Stimulated activated CD4-positive, alpha-beta T cell treated with anti-CD3 and anti-CD28 coated beads, TNF-alpha, amount 100 ng/mL, for 48 hours (primary cell): ENCODE measurements around the gene SORCS2.
"Not testable (repeated sequence)": the region's sequence is repeated elsewhere in the genome, so short reads cannot be mapped to it uniquely, and the experiment has no call there.

ENCODE experiments used
- DNase-seq, 3 donors: peaks; one replicate each; pipeline ENCODE4 v3.0.0-alpha.2; 2020; ENCODE audit warnings: low read depth in 3 of 3

SORCS2 gene

GRCh38 chr4:7547368-7548040 is 355.2 kb downstream of the SORCS2 start:
- DNase-seq = no peak

- no peak for DNase-seq
These were observed 357.5 kb downstream of the SORCS2 start for GRCh38 chr4:7549866-7550265.

GRCh38 chr4:7552466-7552865 is 360.1 kb downstream of the SORCS2 start:
- DNase-seq = no peak

- DNase-seq = no peak
These were observed 360.9 kb downstream of the SORCS2 start for GRCh38 chr4:7553280-7553679.

GRCh38 chr4:7554905-7555304 is 362.6 kb downstream of the SORCS2 start:
- no peak for DNase-seq

GRCh38 chr4:7556558-7556957 is 364.2 kb downstream of the SORCS2 start:
- DNase-seq = no peak

- DNase-seq = no peak
These were observed 365.1 kb downstream of the SORCS2 start for GRCh38 chr4:7557456-7557855.

- DNase-seq = no peak
These were observed 366.1 kb downstream of the SORCS2 start for GRCh38 chr4:7558436-7558835.

GRCh38 chr4:7559316-7559715 is 367.0 kb downstream of the SORCS2 start:
- no peak for DNase-seq

GRCh38 chr4:7559741-7560395 is 367.5 kb downstream of the SORCS2 start:
- no peak for DNase-seq

- DNase-seq = no peak
These were observed 369.2 kb downstream of the SORCS2 start for GRCh38 chr4:7561557-7561956.

GRCh38 chr4:7564242-7564641 is 371.9 kb downstream of the SORCS2 start:
- DNase-seq = no peak

GRCh38 chr4:7565483-7565882 is 373.1 kb downstream of the SORCS2 start:
- DNase-seq = no peak

GRCh38 chr4:7569810-7570783 is 377.8 kb downstream of the SORCS2 start:
- no peak for DNase-seq

- no peak for DNase-seq
These were observed 378.7 kb downstream of the SORCS2 start for GRCh38 chr4:7571001-7571400.

GRCh38 chr4:7571701-7572100 is 379.4 kb downstream of the SORCS2 start:
- no peak for DNase-seq

GRCh38 chr4:7572894-7573293 is 380.6 kb downstream of the SORCS2 start:
- no peak for DNase-seq

- no peak for DNase-seq
These were observed 381.3 kb downstream of the SORCS2 start for GRCh38 chr4:7573576-7574091.

- DNase-seq = no peak
These were observed 382.1 kb downstream of the SORCS2 start for GRCh38 chr4:7574287-7575014.

GRCh38 chr4:7575426-7575825 is 383.1 kb downstream of the SORCS2 start:
- no peak for DNase-seq

- DNase-seq = not testable (repeated sequence)
These were observed 385.2 kb downstream of the SORCS2 start for GRCh38 chr4:7577361-7578039.
